Right forelimb (tissue), 1 donor: ENCODE measurements around the gene DNAJC5.
A peak's percentile ranks its signal among the peaks of the same experiment; 100 is the strongest.
"Not testable (repeated sequence)": the region's sequence is repeated elsewhere in the genome, so short reads cannot be mapped to it uniquely, and the experiment has no call there.

Source experiments
- DNase-seq: peaks from one replicate; pipeline ENCODE4 v3.0.0-alpha.2; 2018

The DNAJC5 gene

GRCh38 chr20:63861981-63862901, 32.7 kb upstream of the DNAJC5 start:
- no peak for DNase-seq

- DNase-seq, result no peak
Observed at GRCh38 chr20:63863021-63863797, 31.7 kb upstream of the DNAJC5 start.

- peak; percentile 82 for DNase-seq
Observed at GRCh38 chr20:63863798-63864544, 31.0 kb upstream of the DNAJC5 start.

GRCh38 chr20:63864545-63864977, 30.4 kb upstream of the DNAJC5 start:
- DNase-seq, result no peak

GRCh38 chr20:63864978-63865640, 29.8 kb upstream of the DNAJC5 start, which contains the start of gene TPD52L2:
TSS of gene TPD52L2 (plus strand) at chr20:63865270. CDS start at chr20:63865366, 96 bp downstream.
- DNase-seq, result peak; percentile 98

- DNase-seq, result not testable (repeated sequence)
Observed at GRCh38 chr20:63867042-63867441, 27.9 kb upstream of the DNAJC5 start.

- no peak for DNase-seq
Observed at GRCh38 chr20:63868264-63868663, 26.7 kb upstream of the DNAJC5 start.

GRCh38 chr20:63873477-63873971, 21.4 kb upstream of the DNAJC5 start:
- no peak for DNase-seq

GRCh38 chr20:63874241-63874640, 20.7 kb upstream of the DNAJC5 start:
- DNase-seq, result not testable (repeated sequence)

GRCh38 chr20:63876489-63877036, 18.4 kb upstream of the DNAJC5 start:
- no peak for DNase-seq

GRCh38 chr20:63877755-63878470, 17.0 kb upstream of the DNAJC5 start:
- no peak for DNase-seq

GRCh38 chr20:63878899-63879663, 15.8 kb upstream of the DNAJC5 start:
- DNase-seq, result no peak

- not testable (repeated sequence) for DNase-seq
Observed at GRCh38 chr20:63880901-63881300, 14.0 kb upstream of the DNAJC5 start.

GRCh38 chr20:63881451-63882226, 13.3 kb upstream of the DNAJC5 start:
- no peak for DNase-seq

- no peak for DNase-seq
Observed at GRCh38 chr20:63882257-63883200, 12.4 kb upstream of the DNAJC5 start.

GRCh38 chr20:63883201-63883593, 11.7 kb upstream of the DNAJC5 start:
- DNase-seq, result no peak

GRCh38 chr20:63884506-63885263, 10.2 kb upstream of the DNAJC5 start:
- DNase-seq, result no peak
